Measurements from ENCODE around the gene TCF7L1. TPM values are rescaled to one million over a fixed set of nuclear protein-coding genes. Genes with fewer than 3 reads are reported as not detected.

The TCF7L1 gene
- total RNA-seq, 1 donor from 2014 or later = 30.8 TPM

- H3K4me3 Mint-ChIP-seq (ENCODE audit: unreplicated experiment) = peak overlapping the region; percentile 24
These were observed 46.3 kb downstream of the TCF7L1 start for GRCh38 chr2:85179541-85179940.

GRCh38 chr2:85180322-85181133 lies 47.3 kb downstream of the TCF7L1 start:
- no peak overlapping the region for H3K9ac ChIP-seq (ENCODE audit: low read length)
- no peak for TF ChIP-seq EZH2 (IDR thresholded peaks at IDR 0.05; ENCODE audit: insufficient read depth, low read length)
- TF ChIP-seq, protein P1, sequence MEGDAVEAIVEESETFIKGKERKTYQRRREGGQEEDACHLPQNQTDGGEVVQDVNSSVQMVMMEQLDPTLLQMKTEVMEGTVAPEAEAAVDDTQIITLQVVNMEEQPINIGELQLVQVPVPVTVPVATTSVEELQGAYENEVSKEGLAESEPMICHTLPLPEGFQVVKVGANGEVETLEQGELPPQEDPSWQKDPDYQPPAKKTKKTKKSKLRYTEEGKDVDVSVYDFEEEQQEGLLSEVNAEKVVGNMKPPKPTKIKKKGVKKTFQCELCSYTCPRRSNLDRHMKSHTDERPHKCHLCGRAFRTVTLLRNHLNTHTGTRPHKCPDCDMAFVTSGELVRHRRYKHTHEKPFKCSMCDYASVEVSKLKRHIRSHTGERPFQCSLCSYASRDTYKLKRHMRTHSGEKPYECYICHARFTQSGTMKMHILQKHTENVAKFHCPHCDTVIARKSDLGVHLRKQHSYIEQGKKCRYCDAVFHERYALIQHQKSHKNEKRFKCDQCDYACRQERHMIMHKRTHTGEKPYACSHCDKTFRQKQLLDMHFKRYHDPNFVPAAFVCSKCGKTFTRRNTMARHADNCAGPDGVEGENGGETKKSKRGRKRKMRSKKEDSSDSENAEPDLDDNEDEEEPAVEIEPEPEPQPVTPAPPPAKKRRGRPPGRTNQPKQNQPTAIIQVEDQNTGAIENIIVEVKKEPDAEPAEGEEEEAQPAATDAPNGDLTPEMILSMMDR (IDR thresholded peaks at IDR 0.05; ENCODE audit: insufficient read depth, low read depth, low read length) = no peak
- H3K9me3 ChIP-seq (ENCODE audit: insufficient read depth, low read depth, low read length) = no peaks in the 10 kb centered on the region
- no peak overlapping the region for H2AFZ ChIP-seq (ENCODE audit: low read depth, low read length)
- DNase-seq (ENCODE audit: low read depth) (no peak), FAIRE-seq (no peak)
- no peak overlapping the region for H3K4me2 ChIP-seq (ENCODE audit: low read length)
- no peaks in the 10 kb centered on the region for H3K27me3 Mint-ChIP-seq (ENCODE audit: low read depth, unreplicated experiment)
- H3K4me1 ChIP-seq (ENCODE audit: insufficient read depth, low read length) = peaks cover 5% of the 10 kb centered on the region
- H4K20me1 ChIP-seq (ENCODE audit: insufficient read depth, low read length) = peaks cover 78% of the 10 kb centered on the region
- H3K27me3 ChIP-seq (ENCODE audit: insufficient read depth, low read length) = no peaks in the 10 kb centered on the region
- peaks cover 13% of the 10 kb centered on the region for H3K36me3 Mint-ChIP-seq (ENCODE audit: low read depth, unreplicated experiment)
- peaks cover 58% of the 10 kb centered on the region for H3K4me1 Mint-ChIP-seq (ENCODE audit: low read depth, unreplicated experiment)
- no peak overlapping the region for H3K27ac ChIP-seq (ENCODE audit: low read depth, low read length)
- H3K27ac Mint-ChIP-seq (ENCODE audit: unreplicated experiment) = peak overlapping the region; percentile 87
- H3K4me3 ChIP-seq (ENCODE audit: insufficient read depth, low read depth, low read length) = no peak overlapping the region
- no peaks in the 10 kb centered on the region for H3K36me3 ChIP-seq (ENCODE audit: insufficient read depth, low read length)
- no peaks in the 10 kb centered on the region for H3K9me3 Mint-ChIP-seq (ENCODE audit: unreplicated experiment)
- peak overlapping the region; percentile 23 for H3K4me3 Mint-ChIP-seq (ENCODE audit: unreplicated experiment)
- no peaks in the 10 kb centered on the region for H3K79me2 ChIP-seq (ENCODE audit: insufficient read depth, low read length)

More at GRCh38 chr2:85179541-85179940, 46.3 kb downstream of the TCF7L1 start:
- Histone ChIP-seq H3K79me2 (ENCODE audit: insufficient read depth, low read length) (peaks cover 4% of the 10 kb centered on the region), H3K9me3 (ENCODE audit: insufficient read depth, low read depth, low read length) (no peaks in the 10 kb centered on the region), H2AFZ (ENCODE audit: low read depth, low read length) (no peak overlapping the region), H3K4me2 (ENCODE audit: low read length) (no peak overlapping the region), H3K9ac (ENCODE audit: low read length) (no peak overlapping the region), H3K4me1 (ENCODE audit: insufficient read depth, low read length) (peaks cover 5% of the 10 kb centered on the region), H3K36me3 (ENCODE audit: insufficient read depth, low read length) (no peaks in the 10 kb centered on the region), H3K27me3 (ENCODE audit: insufficient read depth, low read length) (no peaks in the 10 kb centered on the region), H3K4me3 (ENCODE audit: insufficient read depth, low read depth, low read length) (no peak overlapping the region), H3K27ac (ENCODE audit: low read depth, low read length) (no peak overlapping the region), H4K20me1 (ENCODE audit: insufficient read depth, low read length) (peaks cover 77% of the 10 kb centered on the region)
- Mint-ChIP-seq H3K27me3 (ENCODE audit: low read depth, unreplicated experiment) (no peaks in the 10 kb centered on the region), H3K4me1 (ENCODE audit: low read depth, unreplicated experiment) (peaks cover 53% of the 10 kb centered on the region), H3K9me3 (ENCODE audit: unreplicated experiment) (no peaks in the 10 kb centered on the region), H3K27ac (ENCODE audit: unreplicated experiment) (peak overlapping the region; percentile 87), H3K36me3 (ENCODE audit: low read depth, unreplicated experiment) (peaks cover 17% of the 10 kb centered on the region)
- TF ChIP-seq, protein P1 (IDR thresholded peaks at IDR 0.05; ENCODE audit: insufficient read depth, low read depth, low read length) = no peak
- no peak for TF ChIP-seq EZH2 (IDR thresholded peaks at IDR 0.05; ENCODE audit: insufficient read depth, low read length)
- DNase-seq (ENCODE audit: low read depth) = no peak
- no peak for FAIRE-seq

DNA sequence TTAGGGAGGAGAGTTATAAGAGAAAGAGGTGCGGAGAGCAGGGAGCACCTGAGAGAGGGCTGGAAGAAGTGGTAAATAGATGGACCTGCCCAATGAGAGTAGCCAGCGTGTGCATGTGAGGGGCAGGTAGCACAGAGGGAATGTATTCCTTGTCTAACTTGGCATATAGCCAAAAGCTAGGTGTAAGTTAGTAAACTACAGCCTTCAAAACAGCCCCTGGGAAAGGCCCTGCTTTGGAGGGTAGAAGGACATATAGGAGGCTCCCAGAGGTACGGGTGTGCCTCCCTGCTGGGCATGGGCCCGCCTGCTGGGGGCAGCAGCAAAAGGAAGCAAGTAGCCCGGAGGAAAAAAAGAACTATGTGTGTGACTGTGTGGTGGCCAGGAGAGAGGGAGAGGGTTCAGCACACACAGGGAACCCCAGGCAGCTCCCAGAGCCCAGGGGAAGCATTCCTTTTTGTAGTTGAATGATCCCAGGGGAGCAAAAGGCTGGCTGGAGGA lies 48.0 kb downstream of the TCF7L1 start:
- TF ChIP-seq EZH2 (IDR thresholded peaks at IDR 0.05; ENCODE audit: insufficient read depth, low read length) = no peak
- TF ChIP-seq, protein P1 (IDR thresholded peaks at IDR 0.05; ENCODE audit: insufficient read depth, low read depth, low read length) = no peak
- H3K9ac ChIP-seq (ENCODE audit: low read length) = no peak overlapping the region
- no peak overlapping the region for H2AFZ ChIP-seq (ENCODE audit: low read depth, low read length)
- Mint-ChIP-seq H3K9me3 (ENCODE audit: unreplicated experiment) (no peaks in the 10 kb centered on the region), H3K4me1 (ENCODE audit: low read depth, unreplicated experiment) (peaks cover 57% of the 10 kb centered on the region), H3K27ac (ENCODE audit: unreplicated experiment) (peak overlapping the region; percentile 58), H3K36me3 (ENCODE audit: low read depth, unreplicated experiment) (peaks cover 13% of the 10 kb centered on the region), H3K27me3 (ENCODE audit: low read depth, unreplicated experiment) (no peaks in the 10 kb centered on the region), H3K4me3 (ENCODE audit: unreplicated experiment) (no peak overlapping the region)
- H3K36me3 ChIP-seq (ENCODE audit: insufficient read depth, low read length) = no peaks in the 10 kb centered on the region
- FAIRE-seq (no peak), DNase-seq (ENCODE audit: low read depth) (no peak)
- H3K9me3 ChIP-seq (ENCODE audit: insufficient read depth, low read depth, low read length) = no peaks in the 10 kb centered on the region
- H3K79me2 ChIP-seq (ENCODE audit: insufficient read depth, low read length) = no peaks in the 10 kb centered on the region
- H4K20me1 ChIP-seq (ENCODE audit: insufficient read depth, low read length) = peaks cover 73% of the 10 kb centered on the region
- H3K27me3 ChIP-seq (ENCODE audit: insufficient read depth, low read length) = no peaks in the 10 kb centered on the region
- no peak overlapping the region for H3K4me2 ChIP-seq (ENCODE audit: low read length)
- no peaks in the 10 kb centered on the region for H3K4me1 ChIP-seq (ENCODE audit: insufficient read depth, low read length)
- H3K27ac ChIP-seq (ENCODE audit: low read depth, low read length) = no peak overlapping the region
- H3K4me3 ChIP-seq (ENCODE audit: insufficient read depth, low read depth, low read length) = no peak overlapping the region

Measured in astrocyte (in vitro differentiated cells and primary cell).